ENCODE measurements around the gene CCDC9.
"Not testable (repeated sequence)": the region's sequence is repeated elsewhere in the genome, so short reads cannot be mapped to it uniquely, and the experiment has no call there.

- TF ChIP-seq CTCF (IDR thresholded peaks at IDR 0.05; ENCODE audit: low read depth, low read length); MAX (IDR thresholded peaks at IDR 0.05; ENCODE audit: low read depth, low read length); POLR2A (IDR thresholded peaks at IDR 0.05; ENCODE audit: extremely low read depth, insufficient read length); MYC (IDR thresholded peaks at IDR 0.05; ENCODE audit: low read depth, low read length): not testable (repeated sequence)
These were observed 3.3 kb upstream of the CCDC9 start for GRCh38 chr19:47253016-47253415.

Measured in NB4 (cell line).